Renal cortical epithelial cell (primary cell): ENCODE results near the gene RALGDS. TPM values are rescaled to one million over a fixed set of nuclear protein-coding genes. Genes with fewer than 3 reads are reported as not detected.
A peak's percentile ranks its signal among the peaks of the same experiment; 100 is the strongest.

Experiments used
- DNase-seq: peaks from one replicate; pipeline ENCODE4 v3.0.0-alpha.2; 2011; ENCODE audit warnings: low read depth
- total RNA-seq: library from RNA; depleted of rRNA; stranded (reverse); fragments of >200 nt; gene quantifications from 2 replicates; pipeline ENCODE4 v1.2.3, GENCODE V29; 2014

Gene RALGDS
- total RNA-seq, 1 donor from 2014 or later: 35.4 TPM

GRCh38 chr9:133151041-133151440 lies 30.0 kb upstream of the RALGDS start:
- DNase-seq: no peak

GRCh38 chr9:133149130-133150015 lies 28.3 kb upstream of the RALGDS start:
- peak; percentile 47 for DNase-seq

DNA sequence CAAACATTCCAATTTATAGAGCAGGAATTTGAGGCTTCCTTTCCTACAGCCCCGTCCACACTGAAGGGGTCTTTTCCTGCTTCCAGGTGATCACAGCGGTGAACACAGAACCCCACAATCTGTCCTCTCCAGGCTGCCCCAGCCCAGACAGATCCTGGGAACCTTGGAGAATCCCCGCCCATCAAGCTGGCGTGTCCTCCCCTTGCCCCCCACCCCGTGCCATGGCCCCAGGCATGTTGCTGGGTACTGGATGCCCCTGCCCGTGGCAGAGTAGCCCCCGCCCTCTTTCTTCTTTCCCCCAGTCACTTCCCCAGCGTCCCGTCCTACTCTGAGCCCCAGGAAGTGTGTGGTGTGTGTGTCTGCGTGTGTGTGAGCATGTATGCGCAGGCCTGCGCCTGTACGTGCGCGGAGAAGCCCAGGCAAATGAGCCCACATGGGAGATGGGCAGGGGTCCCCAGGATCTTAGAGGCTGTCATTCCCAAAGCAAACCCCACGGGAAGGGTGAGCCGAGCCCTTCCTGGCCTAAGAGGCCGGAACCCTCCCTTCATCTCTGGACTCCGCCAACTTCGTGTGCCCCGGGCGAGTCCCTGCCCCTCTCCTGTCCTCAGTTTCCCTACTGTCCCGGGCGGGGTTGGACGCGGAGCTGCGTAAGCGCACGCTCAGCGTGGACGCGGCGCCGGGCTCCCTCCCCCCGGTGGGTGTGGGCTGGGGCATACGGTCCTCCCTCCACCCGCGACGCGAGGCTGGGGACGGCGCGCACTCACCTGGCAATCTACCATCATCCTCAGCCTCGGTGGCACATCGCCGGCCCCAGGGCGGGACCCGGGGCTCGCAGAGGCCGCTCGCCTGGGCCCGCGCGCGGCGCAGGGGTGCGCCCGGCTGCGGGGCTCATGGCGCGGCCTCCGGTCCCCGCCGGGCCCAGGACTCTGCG lies 27.4 kb upstream of the RALGDS start:
- DNase-seq: no peak

DNA sequence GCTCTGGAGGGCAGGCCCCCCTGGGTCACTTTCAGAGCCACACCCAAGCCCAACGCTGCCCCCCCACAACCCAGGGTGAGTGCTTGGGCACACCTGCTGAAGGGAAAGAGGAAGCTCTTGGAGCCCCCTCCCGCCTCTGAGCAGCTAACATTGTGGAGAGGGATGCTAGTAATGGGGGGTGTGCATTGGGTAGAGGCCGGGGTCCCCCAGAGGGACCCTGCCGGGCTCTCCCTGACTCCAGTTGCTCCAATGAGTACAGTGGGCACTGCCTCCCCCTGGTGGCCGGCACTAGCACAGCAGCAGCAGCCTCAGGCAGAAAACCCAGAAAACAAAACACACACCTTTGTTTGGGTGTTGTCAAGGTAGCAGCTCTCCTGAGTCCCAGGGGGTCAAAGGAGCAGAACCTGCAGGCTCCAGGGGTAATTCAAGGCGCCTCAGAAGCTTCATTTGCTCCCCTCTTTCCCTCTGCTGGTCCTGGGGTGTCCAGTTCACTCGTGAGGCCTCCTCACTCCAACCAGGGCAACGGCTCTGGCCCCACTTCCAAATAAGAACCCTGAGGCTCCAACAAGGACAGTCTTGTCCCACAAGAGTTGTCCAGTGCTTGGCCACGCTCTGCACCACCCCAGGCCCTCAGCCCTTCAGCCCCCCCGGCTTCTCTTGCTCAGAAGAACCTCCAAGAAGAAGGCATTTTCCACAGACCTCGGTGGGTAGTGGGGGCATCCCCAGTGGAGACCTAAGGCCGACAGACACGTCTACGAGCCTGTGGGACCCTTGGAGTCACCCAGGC lies 26.6 kb upstream of the RALGDS start:
- peak; percentile 73 for DNase-seq

DNA sequence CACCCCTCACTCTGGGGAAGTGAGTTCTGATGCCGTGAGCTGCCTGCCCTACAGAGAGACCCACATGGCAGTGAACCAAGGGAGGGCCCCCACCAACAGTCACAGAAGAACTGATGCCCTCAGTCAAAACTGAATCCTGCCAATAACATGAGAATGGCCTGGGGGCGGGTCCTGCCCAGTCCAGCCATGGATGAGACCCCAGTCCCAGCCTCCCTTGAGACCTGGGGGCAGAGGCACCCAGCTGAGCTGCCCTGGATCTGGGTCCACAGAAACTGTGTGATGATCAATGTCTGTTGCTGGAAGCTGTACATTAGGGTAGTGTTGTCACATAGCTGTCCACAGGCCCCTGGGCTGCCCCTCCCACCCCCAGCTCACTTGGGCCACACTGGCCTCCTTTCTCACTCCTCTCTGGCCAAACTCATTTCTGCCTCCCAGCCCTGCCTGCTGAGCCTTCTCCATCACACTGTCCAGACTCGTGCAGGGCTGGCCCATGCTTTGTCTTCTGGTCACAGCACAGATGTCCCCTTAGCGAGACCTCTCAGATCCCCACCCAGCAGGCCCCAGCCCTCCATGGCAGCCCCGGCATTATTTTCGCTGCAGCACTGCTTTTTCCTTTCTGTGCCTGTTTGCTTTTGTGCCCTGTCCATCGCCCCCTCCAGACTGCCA lies 25.8 kb upstream of the RALGDS start:
- DNase-seq: no peak

DNA sequence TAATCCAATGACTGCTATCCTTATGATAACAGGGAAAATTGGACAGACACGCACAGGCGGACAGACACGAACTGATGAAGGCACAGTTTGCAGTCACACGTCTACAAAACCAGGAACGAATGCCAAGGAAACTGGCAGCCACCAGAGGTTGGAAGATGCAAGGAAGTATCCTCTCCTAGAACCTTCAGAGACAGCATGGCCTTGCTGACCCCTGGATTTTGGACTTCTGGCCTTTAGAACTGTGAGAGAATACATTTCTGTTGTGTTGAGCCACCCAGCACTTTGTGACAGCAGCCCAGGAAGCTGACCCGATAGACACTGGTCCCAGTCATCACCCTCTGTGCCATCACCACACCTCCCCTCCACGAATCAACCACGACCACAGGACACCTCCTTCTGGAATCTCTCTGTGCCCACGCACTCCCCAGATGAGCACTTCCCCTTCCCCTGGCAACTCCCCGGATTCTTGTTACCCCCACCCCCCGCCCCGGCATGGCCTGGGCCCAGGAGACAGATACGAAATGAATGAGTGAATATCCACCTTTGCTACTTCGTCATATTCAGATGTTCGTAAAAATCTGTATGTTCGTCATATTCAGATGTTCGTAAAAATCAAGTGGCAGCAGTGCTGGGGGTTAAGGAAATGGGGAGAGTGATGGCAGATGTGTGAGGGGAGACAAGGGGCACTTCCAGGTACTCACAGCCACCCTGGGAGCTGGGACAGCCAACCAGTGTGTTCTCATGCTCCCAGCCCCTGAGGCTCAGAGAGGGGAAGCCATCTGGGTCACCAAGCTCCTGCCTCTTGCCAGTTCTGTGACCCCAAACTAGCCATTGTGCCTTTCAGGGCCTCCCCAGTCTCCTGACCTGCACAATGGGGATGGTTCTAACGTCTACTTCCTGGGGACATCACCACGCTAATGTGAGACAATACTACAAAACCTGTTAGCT lies 24.1 kb upstream of the RALGDS start:
- DNase-seq: no peak

DNA sequence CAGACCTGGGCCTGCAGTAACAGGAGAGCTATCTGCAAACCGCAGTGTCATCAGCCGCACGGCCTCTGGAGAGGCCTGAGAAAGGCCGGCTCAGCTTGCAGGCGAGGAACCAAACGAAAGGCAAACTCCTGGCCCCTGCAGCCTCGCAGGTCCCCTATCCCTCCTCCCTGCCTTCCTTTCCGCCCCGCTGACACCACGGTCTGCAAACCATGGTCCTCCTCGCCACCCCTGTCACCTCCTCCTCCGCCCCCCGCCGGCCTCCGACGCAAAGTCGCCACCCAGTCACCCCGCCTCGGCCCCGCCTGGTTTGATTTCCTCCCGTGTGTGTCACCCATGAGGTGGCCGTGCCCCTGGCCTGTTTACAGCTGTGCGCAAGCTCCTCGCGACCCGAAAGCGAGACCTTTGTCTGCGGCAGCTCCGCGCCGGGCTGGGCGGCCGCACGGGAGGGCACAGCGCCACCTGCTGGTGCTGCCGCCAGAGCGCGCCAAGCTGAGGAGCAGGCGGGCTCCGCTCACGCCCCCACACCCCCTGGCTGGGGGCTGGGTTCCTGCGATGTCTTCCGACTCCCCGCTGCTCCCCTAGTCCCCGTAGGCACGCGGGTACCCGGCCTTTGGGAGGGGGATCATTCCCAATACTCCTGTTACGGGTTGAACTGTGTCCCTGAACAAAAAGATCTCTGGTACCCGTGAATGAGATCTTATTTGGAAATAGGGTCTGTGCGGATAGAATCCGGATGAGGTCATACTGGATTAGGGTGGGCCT lies 23.3 kb upstream of the RALGDS start:
- peak; percentile 13 for DNase-seq

GRCh38 chr9:133143639-133144141 lies 22.6 kb upstream of the RALGDS start:
- DNase-seq: no peak

GRCh38 chr9:133142684-133143622 lies 21.9 kb upstream of the RALGDS start:
- DNase-seq: no peak

GRCh38 chr9:133141833-133142595 lies 21.0 kb upstream of the RALGDS start:
- no peak for DNase-seq

- no peak for DNase-seq
Measured at GRCh38 chr9:133140606-133141005, 19.6 kb upstream of the RALGDS start.

GRCh38 chr9:133140174-133140505 lies 19.1 kb upstream of the RALGDS start:
- DNase-seq: no peak

DNA sequence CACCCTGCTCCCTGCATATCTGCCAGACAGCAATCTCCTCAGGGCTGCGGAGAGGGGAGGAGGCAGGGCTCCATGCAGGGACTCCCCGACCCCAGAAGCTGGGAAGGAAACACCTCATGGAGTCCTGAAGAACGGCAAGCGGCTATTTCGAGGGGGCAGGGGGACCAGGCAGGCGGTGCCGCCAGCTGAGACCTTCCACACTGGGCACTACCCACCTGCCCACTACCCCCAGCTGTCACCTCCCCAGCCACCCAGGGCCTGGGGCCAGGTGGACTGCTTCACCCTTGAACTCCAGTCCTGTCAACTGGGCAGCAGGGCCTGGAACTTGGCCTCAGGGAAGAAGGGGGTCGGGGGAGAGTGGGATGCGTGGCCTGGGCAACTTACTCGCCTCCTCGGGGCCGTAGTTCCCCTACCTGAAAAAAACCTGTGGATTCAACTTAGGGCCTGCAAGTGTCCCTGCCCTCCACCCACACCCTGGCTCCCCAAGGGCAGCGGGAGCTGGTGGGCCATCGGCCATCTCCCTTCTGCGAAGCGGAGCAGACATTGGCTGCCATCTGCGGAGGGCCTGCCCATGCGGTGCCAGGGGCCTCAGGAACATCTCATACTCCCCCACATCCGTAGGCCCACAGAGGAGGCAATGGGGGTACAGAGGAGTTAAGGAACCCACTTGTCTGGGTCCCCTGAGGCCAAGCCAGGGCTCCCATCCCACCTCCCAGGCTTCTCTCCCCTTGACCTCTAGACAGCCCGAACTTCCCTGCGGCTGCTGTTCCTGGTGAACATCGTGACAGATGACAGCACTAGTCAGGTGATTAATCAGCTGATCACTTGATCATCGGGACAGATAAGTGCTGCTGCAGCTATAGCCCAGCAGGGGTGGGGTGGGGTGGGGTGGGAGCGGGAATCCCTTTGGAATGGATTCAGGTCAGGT lies 18.5 kb upstream of the RALGDS start:
- DNase-seq: no peak

- no peak for DNase-seq
Measured at GRCh38 chr9:133137451-133138231, 16.6 kb upstream of the RALGDS start.

DNA sequence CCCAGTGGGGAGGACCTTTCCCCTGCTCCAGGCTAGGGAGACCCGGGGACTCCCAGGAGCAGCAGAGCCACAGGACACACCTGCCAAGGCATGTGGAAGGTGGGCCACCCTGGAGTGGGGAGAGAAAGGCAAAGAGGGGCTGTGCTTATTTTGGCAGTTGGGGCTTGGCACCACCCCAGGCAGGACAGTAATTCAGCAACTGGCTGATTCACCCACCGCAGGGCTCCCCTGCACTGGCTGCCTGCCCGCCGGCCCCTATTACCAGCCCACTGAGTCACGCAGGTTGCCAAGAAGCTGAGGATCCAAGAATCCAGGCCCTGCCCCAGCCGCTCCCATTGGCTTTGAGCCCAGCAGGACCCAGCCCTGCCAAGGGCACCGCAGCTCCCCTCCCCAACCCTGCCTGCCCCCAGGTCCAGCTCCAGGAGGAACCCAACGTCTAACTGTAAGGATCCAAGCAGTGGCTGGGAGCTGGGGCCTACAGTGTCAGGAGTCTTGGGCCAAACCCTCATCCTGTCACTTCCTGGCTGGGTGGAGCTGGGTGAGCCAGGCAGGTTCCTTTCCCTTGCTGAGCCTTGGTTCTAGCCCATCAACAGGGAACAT lies 14.2 kb upstream of the RALGDS start:
- DNase-seq: peak; percentile 94
